Small intestine (tissue), 7 donors: Measurements from ENCODE around the gene GPRC5B. TPM values are rescaled to one million over a fixed set of nuclear protein-coding genes. Genes with fewer than 3 reads are reported as not detected.

Experiments used
- DNase-seq, 2 donors: peaks; one replicate each; pipeline versions ENCODE4 v3.0.0 to v3.0.0-alpha.2; 2013
- FAIRE-seq: peaks from 2 replicates; lab custom pipeline; 2012; peaks lifted over from hg19 to GRCh38; lab: Jason Lieb, UNC
- H3K27ac ChIP-seq, 3 donors: one replicate each; pipeline ENCODE4 v1.5.1; 2013; ENCODE audit warnings: low read length in 2 of 3, mild to moderate bottlenecking in 2 of 3, control low read depth in 1 of 3, inconsistent platforms in 1 of 3, low read depth in 1 of 3, moderate library complexity in 1 of 3
- H3K27me3 ChIP-seq, 3 donors: one replicate each; pipeline ENCODE4 v1.6.1; 2013; ENCODE audit warnings: low read length in 3 of 3, inconsistent platforms in 1 of 3; ENCODE audit not compliant: control insufficient read depth in 3 of 3, insufficient read depth in 3 of 3
- H3K36me3 ChIP-seq, 3 donors: one replicate each; pipeline ENCODE4 v1.6.1; 2013; ENCODE audit warnings: low read length in 3 of 3, inconsistent platforms in 1 of 3, low read depth in 1 of 3, mild to moderate bottlenecking in 1 of 3, moderate library complexity in 1 of 3; ENCODE audit not compliant: control insufficient read depth in 3 of 3, insufficient read depth in 2 of 3
- H3K4me1 ChIP-seq, 3 donors: one replicate each; pipeline ENCODE4 v1.6.1; 2013; ENCODE audit warnings: low read length in 2 of 3, inconsistent platforms in 1 of 3, low read depth in 1 of 3, mild to moderate bottlenecking in 1 of 3, moderate library complexity in 1 of 3; ENCODE audit not compliant: control insufficient read depth in 3 of 3, insufficient read depth in 2 of 3
- H3K4me3 ChIP-seq, 3 donors: one replicate each; pipeline ENCODE4 v1.5.1; 2013; ENCODE audit warnings: low read length in 3 of 3, control low read depth in 1 of 3, inconsistent platforms in 1 of 3, low read depth in 1 of 3, mild to moderate bottlenecking in 1 of 3, moderate library complexity in 1 of 3
- H3K9me3 ChIP-seq, 2 donors: one replicate each; pipeline ENCODE4 v1.6.1; 2013; ENCODE audit warnings: low read depth in 1 of 2, low read length in 1 of 2; ENCODE audit not compliant: control insufficient read depth in 2 of 2, insufficient read depth in 1 of 2
- WGBS, 3 donors: extraction: QIAGEN DNeasy Blood & Tissue Kit; methylation state at CpG; one replicate each; pipeline ENCODE4 v1.1.7; 2013; 5-methylcytosine and 5-hydroxymethylcytosine counted together
- polyA plus RNA-seq, 4 donors: library from polyadenylated mRNA; stranded (reverse) in 3 of 4; unstranded in 1 of 4; fragments of 200-250 nt in 3 of 4; fragments of 120-200 nt in 1 of 4; gene quantifications; one replicate each; pipeline versions ENCODE4 v1.2.1 to v1.2.3, GENCODE V29; 2013
- donor health status: healthy with polysubstance abuse.
- donor health status: control.
- donor health status: control.
- donor health status: Bipolar disorder and iron deficiency.
- donor health status: healthy.

GPRC5B gene
- polyA plus RNA-seq, 4 donors: 0.22 to 44.0 (median 9.2) TPM

DNA sequence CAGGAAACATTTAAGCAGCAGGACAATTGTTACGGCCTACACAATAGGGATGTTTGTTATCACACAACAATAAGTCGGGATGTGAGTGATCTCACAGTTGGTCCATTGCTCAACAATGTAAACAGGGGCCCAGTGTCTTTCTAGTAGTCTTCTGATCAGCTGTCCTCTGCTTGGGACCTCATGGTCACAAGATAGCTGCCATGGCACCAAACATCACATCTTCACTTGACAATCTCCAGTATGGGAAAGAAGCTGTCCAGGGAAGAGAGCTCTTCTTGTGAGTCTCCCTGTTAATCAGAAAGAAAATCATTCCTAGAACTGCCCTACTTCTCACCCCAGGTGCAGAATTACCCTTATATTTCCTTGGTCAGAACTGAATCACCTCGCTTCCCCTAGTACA lies 6.3 kb upstream of the GPRC5B start:
- Histone ChIP-seq H3K4me3 (no peak overlapping the region), H3K9me3 (no peaks in the 10 kb centered on the region), H3K36me3 (no peaks in the 10 kb centered on the region), H3K4me1 (no peaks in the 10 kb centered on the region), H3K27me3 (peaks cover 0 to 1% (median 0%) of the 10 kb centered on the region in 3 donors), H3K27ac (no peak overlapping the region)
- 84 to 97% (median 85%) methylated on average over 3 of the region's 3 CpGs for WGBS, 3 donors
- FAIRE-seq (no peak), DNase-seq (no peak)

DNA sequence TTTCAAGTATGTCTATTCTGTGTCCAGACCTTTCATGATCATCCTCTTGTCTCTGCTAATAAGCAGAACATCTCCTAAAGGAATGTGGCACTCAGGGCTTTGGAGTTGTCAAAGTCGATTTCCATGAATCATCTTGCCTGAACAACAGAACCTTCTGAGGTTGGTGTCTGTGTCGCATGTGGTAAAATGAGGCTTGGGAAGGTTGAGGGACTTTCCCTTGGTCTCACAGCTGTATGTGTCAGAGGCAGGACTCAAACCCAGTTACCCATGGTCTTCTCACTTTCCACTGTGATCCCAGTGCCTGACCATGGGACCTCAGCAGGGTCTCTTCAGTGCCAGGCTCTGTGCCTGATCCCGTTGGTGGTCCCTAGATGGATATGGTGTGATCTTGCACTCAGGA lies 4.2 kb upstream of the GPRC5B start:
- FAIRE-seq: no peak
- H3K4me1 ChIP-seq: peaks cover 0 to 8% (median 0%) of the 10 kb centered on the region in 3 donors
- no peaks in the 10 kb centered on the region for H3K36me3 ChIP-seq
- H3K27me3 ChIP-seq: peaks cover 0 to 8% (median 0%) of the 10 kb centered on the region in 3 donors
- WGBS, 3 donors: 80 to 83% (median 81%) methylated on average over 3 of the region's 3 CpGs
- H3K27ac ChIP-seq: no peak overlapping the region
- DNase-seq: no peak
- H3K4me3 ChIP-seq: no peak overlapping the region
- no peaks in the 10 kb centered on the region for H3K9me3 ChIP-seq

- peaks cover 0 to 8% (median 0%) of the 10 kb centered on the region in 3 donors for H3K27me3 ChIP-seq
- 5 to 7% (median 6%) methylated on average over 19 to 20 of the region's 20 CpGs for WGBS, 3 donors
- H3K27ac ChIP-seq: no peak overlapping the region
- FAIRE-seq (no peak), DNase-seq (peak; percentile 69 to 85)
- H3K9me3 ChIP-seq: no peaks in the 10 kb centered on the region
- H3K4me3 ChIP-seq: peak overlapping the region in 1 of 3 donors; percentile 62
- peaks cover 0 to 6% (median 0%) of the 10 kb centered on the region in 3 donors for H3K36me3 ChIP-seq
- peaks cover 0 to 19% (median 2%) of the 10 kb centered on the region in 3 donors for H3K4me1 ChIP-seq
Observed at GRCh38 chr16:19886073-19886941, 1.7 kb upstream of the GPRC5B start.

- Histone ChIP-seq H3K36me3 (peaks cover 0 to 13% (median 0%) of the 10 kb centered on the region in 3 donors), H3K9me3 (no peaks in the 10 kb centered on the region), H3K4me3 (peak overlapping the region in 2 of 3 donors; percentile 37 to 62), H3K27me3 (peaks cover 0 to 8% (median 0%) of the 10 kb centered on the region in 3 donors), H3K4me1 (peaks cover 0 to 19% (median 2%) of the 10 kb centered on the region in 3 donors), H3K27ac (no peak overlapping the region)
- DNase-seq (peak in 1 of 2 donors; percentile 47), FAIRE-seq (no peak)
- WGBS, 3 donors: 8 to 14% (median 13%) methylated on average over 41 of the region's 41 CpGs
Observed at GRCh38 chr16:19885451-19886072, 914 bp upstream of the GPRC5B start.

- Histone ChIP-seq H3K4me3 (peak overlapping the region; percentile 37 to 86 (median 38)), H3K9me3 (no peaks in the 10 kb centered on the region), H3K4me1 (peaks cover 0 to 29% (median 2%) of the 10 kb centered on the region in 3 donors), H3K27me3 (peaks cover 0 to 8% (median 0%) of the 10 kb centered on the region in 3 donors), H3K27ac (peak overlapping the region in 2 of 3 donors; percentile 22 to 72), H3K36me3 (peaks cover 0 to 18% (median 0%) of the 10 kb centered on the region in 3 donors)
- WGBS, 3 donors: 1 to 2% (median 1%) methylated on average over 16 to 24 of the region's 24 CpGs
- FAIRE-seq: no peak
- peak in 1 of 2 donors; percentile 67 for DNase-seq
Observed at GRCh38 chr16:19883966-19884485, 622 bp downstream of the GPRC5B start.

GRCh38 chr16:19883296-19883965 lies 1.2 kb downstream of the GPRC5B start:
- no peak for FAIRE-seq
- Histone ChIP-seq H3K27ac (peak overlapping the region in 2 of 3 donors; percentile 14 to 72), H3K4me1 (peaks cover 0 to 32% (median 2%) of the 10 kb centered on the region in 3 donors)

GRCh38 chr16:19882646-19883045 lies 2.0 kb downstream of the GPRC5B start:
- 49 to 85% (median 84%) methylated on average over 3 of the region's 3 CpGs for WGBS, 3 donors
- FAIRE-seq: no peak
- peak in 1 of 2 donors; percentile 41 for DNase-seq
- peaks cover 0 to 31% (median 0%) of the 10 kb centered on the region in 3 donors for H3K36me3 ChIP-seq
- peaks cover 0 to 32% (median 2%) of the 10 kb centered on the region in 3 donors for H3K4me1 ChIP-seq
- peak overlapping the region in 2 of 3 donors; percentile 14 to 72 for H3K27ac ChIP-seq
- H3K27me3 ChIP-seq: peaks cover 0 to 8% (median 0%) of the 10 kb centered on the region in 3 donors
- no peaks in the 10 kb centered on the region for H3K9me3 ChIP-seq
- H3K4me3 ChIP-seq: peak overlapping the region in 1 of 3 donors; percentile 86

More at GRCh38 chr16:19883296-19883965, 1.2 kb downstream of the GPRC5B start:
- DNase-seq: peak; percentile 11 to 73
- no peaks in the 10 kb centered on the region for H3K9me3 ChIP-seq
- peak overlapping the region; percentile 37 to 86 (median 38) for H3K4me3 ChIP-seq
- WGBS, 3 donors: 2 to 18% (median 11%) methylated on average over 21 to 35 of the region's 35 CpGs
- peaks cover 0 to 24% (median 0%) of the 10 kb centered on the region in 3 donors for H3K36me3 ChIP-seq
- peaks cover 0 to 8% (median 0%) of the 10 kb centered on the region in 3 donors for H3K27me3 ChIP-seq
